Stomach (tissue), 9 donors: ENCODE results near the gene CBARP. TPM values are rescaled to one million over a fixed set of nuclear protein-coding genes. Genes with fewer than 3 reads are reported as not detected.

ENCODE experiments used
- DNase-seq, 2 donors: peaks; one replicate each; pipeline versions ENCODE4 v3.0.0 to v3.0.0-alpha.2; 2013 to 2019
- H3K27ac ChIP-seq, 5 donors: fragments of 200-600 bp in 4 of 5; sonication (generic) in 4 of 5; one replicate each; pipeline ENCODE4 v1.5.1; 2013 to 2019; ENCODE audit warnings: mild to moderate bottlenecking in 1 of 5, moderate library complexity in 1 of 5
- H3K27me3 ChIP-seq, 3 donors: fragments of 200-600 bp; sonication (generic); one replicate each; pipeline ENCODE4 v1.5.1; 2017 to 2019; ENCODE audit warnings: mixed run types in 1 of 3
- H3K36me3 ChIP-seq, 4 donors: fragments of 200-600 bp; sonication (generic); 1 replicate in 3 of 4; 2 replicates in 1 of 4; pipeline ENCODE4 v1.5.1; 2016 to 2019
- H3K4me1 ChIP-seq, 4 donors: fragments of 200-600 bp; sonication (generic); one replicate each; pipeline ENCODE4 v1.5.1; 2016 to 2019
- H3K4me3 ChIP-seq, 4 donors: fragments of 200-600 bp; sonication (generic) in 3 of 4; one replicate each; pipeline ENCODE4 v1.5.1; 2016 to 2019; ENCODE audit warnings: mild to moderate bottlenecking in 1 of 4
- H3K9me3 ChIP-seq, 4 donors: fragments of 200-600 bp; sonication (generic); one replicate each; pipeline ENCODE4 v1.5.1; 2016 to 2019
- CTCF ChIP-seq, 7 experiments: fragments of 450-650 bp in 4 of 7; fragments of 200-600 bp in 3 of 7; sonication (generic) in 3 of 7; IDR thresholded peaks; one replicate each; pipeline ENCODE4 v1.5.1; 2016 to 2019; ENCODE audit warnings: antibody characterized with exemption in 7 of 7, control low read depth in 2 of 7, mild to moderate bottlenecking in 1 of 7
- EP300 ChIP-seq: sonication (generic); formaldehyde crosslinking; IDR thresholded peaks from one replicate; pipeline ENCODE4 v1.6.1; 2017; ENCODE audit warnings: antibody characterized with exemption
- POLR2A ChIP-seq, 4 donors: fragments of 450-650 bp; IDR thresholded peaks; one replicate each; pipeline ENCODE4 v1.6.1; 2016; ENCODE audit warnings: antibody characterized with exemption in 4 of 4, control low read depth in 2 of 4, mild to moderate bottlenecking in 1 of 4, moderate library complexity in 1 of 4
- POLR2AphosphoS5 ChIP-seq, 3 donors: sonication (generic); formaldehyde crosslinking; IDR thresholded peaks; one replicate each; pipeline ENCODE4 v1.6.1; 2016; ENCODE audit warnings: antibody characterized with exemption in 3 of 3
- WGBS, 5 donors: extraction: QIAGEN DNeasy Blood & Tissue Kit in 3 of 5; methylation state at CpG; one replicate each; pipeline versions ENCODE4 v1.1.5 to v1.1.7; 2013 to 2018; 5-methylcytosine and 5-hydroxymethylcytosine counted together
- intact Hi-C: fragments of 100-400 bp; cut with DNase I; formaldehyde crosslinking; loops from one replicate; pipeline ENCODE4 v1.15.1; 2023; ENCODE audit warnings: low total_unique reads
- polyA plus RNA-seq, 3 donors: library from polyadenylated mRNA; stranded (reverse); fragments of 200-250 nt; gene quantifications; one replicate each; pipeline ENCODE4 v1.2.3, GENCODE V29; 2013
- total RNA-seq, 5 donors: library from RNA; depleted of rRNA; stranded (reverse); fragments of >200 nt; gene quantifications; one replicate each; pipeline versions ENCODE4 v1.1.0 to v1.2.3, GENCODE V29; 2014 to 2016
- donor health status: healthy with polysubstance abuse.
- donor health status: Bipolar disorder and iron deficiency.
- donor health status: healthy.

CBARP gene
- total and polyA plus RNA-seq, 8 donors, result 0.19 to 8.9 (median 0.78) TPM; not detected in 4

GRCh38 chr19:1245494-1246264 lies 7.9 kb upstream of the CBARP start:
- Histone ChIP-seq H3K4me1 (peaks cover 62 to 71% (median 71%) of the 10 kb centered on the region in 4 donors), H3K36me3 (peaks cover 0 to 10% (median 4%) of the 10 kb centered on the region in 4 donors), H3K27ac (peak overlapping the region; percentile 80 to 100 (median 95)), H3K4me3 (peak overlapping the region in 3 of 4 donors; percentile 12 to 84 (median 28)), H3K9me3 (no peaks in the 10 kb centered on the region), H3K27me3 (no peaks in the 10 kb centered on the region)
- TF ChIP-seq POLR2AphosphoS5 (IDR thresholded peaks at IDR 0.05), result peak; percentile 31 to 60 (median 50)
- TF ChIP-seq CTCF (IDR thresholded peaks at IDR 0.05), result no peak
- TF ChIP-seq EP300, result peak; percentile 80
- WGBS, 5 donors, result 53 to 59% (median 59%) methylated on average over 10 to 26 of the region's 26 CpGs
- intact Hi-C loops, result loop anchor here (2.0 kb wide), 1 partner anchor 21 kb away; no protein-coding TSS in a partner anchor
- peak; percentile 69 to 74 for DNase-seq

- intact Hi-C loops, result loop anchor here (2.0 kb wide), 1 partner anchor 22 kb away; no protein-coding TSS in a partner anchor
Observed at GRCh38 chr19:1244693-1245451, 7.1 kb upstream of the CBARP start.

GRCh38 chr19:1243768-1244692 lies 6.2 kb upstream of the CBARP start:
- intact Hi-C loops, result loop anchor here (2.0 kb wide), 1 partner anchor 23 kb away; no protein-coding TSS in a partner anchor
- DNase-seq, result peak; percentile 91 to 95
- 35 to 55% (median 41%) methylated on average over 17 to 33 of the region's 33 CpGs for WGBS, 5 donors

More at GRCh38 chr19:1244693-1245451, 7.1 kb upstream of the CBARP start:
- H3K4me3 ChIP-seq, result peak overlapping the region; percentile 1 to 84 (median 20)
- no peaks in the 10 kb centered on the region for H3K27me3 ChIP-seq
- WGBS, 5 donors, result 2 to 31% (median 10%) methylated on average over 8 to 31 of the region's 31 CpGs
- DNase-seq, result peak; percentile 70 to 88
- H3K9me3 ChIP-seq, result no peaks in the 10 kb centered on the region
- TF ChIP-seq EP300 (no peak), POLR2A (IDR thresholded peaks at IDR 0.05) (no peak), POLR2AphosphoS5 (IDR thresholded peaks at IDR 0.05) (peak in 1 of 3 donors; percentile 66)
- peak overlapping the region; percentile 80 to 100 (median 95) for H3K27ac ChIP-seq
- peaks cover 0 to 5% (median 0%) of the 10 kb centered on the region in 4 donors for H3K36me3 ChIP-seq
- H3K4me1 ChIP-seq, result peaks cover 66 to 79% (median 78%) of the 10 kb centered on the region in 4 donors

More at GRCh38 chr19:1243768-1244692, 6.2 kb upstream of the CBARP start:
- H3K36me3 ChIP-seq, result peaks cover 0 to 5% (median 0%) of the 10 kb centered on the region in 4 donors
- TF ChIP-seq POLR2AphosphoS5 (IDR thresholded peaks at IDR 0.05) (peak in 2 of 3 donors; percentile 44 to 77), CTCF (IDR thresholded peaks at IDR 0.05) (peak in 6 of 7 experiments; percentile 19 to 97 (median 94)), POLR2A (IDR thresholded peaks at IDR 0.05) (no peak)
- peaks cover 66 to 87% (median 85%) of the 10 kb centered on the region in 4 donors for H3K4me1 ChIP-seq
- peak overlapping the region; percentile 80 to 100 (median 95) for H3K27ac ChIP-seq
- no peaks in the 10 kb centered on the region for H3K27me3 ChIP-seq
- H3K4me3 ChIP-seq, result peak overlapping the region in 3 of 4 donors; percentile 12 to 84 (median 28)
- no peaks in the 10 kb centered on the region for H3K9me3 ChIP-seq
